ENCODE results near the gene ELMO1. TPM values are rescaled to one million over a fixed set of nuclear protein-coding genes. Genes with fewer than 3 reads are reported as not detected.

The ELMO1 gene
- polyA plus RNA-seq, 2 of the 4 experiments (the other 2 are of a cell fraction) = 2.3 to 6.1 TPM

DNA sequence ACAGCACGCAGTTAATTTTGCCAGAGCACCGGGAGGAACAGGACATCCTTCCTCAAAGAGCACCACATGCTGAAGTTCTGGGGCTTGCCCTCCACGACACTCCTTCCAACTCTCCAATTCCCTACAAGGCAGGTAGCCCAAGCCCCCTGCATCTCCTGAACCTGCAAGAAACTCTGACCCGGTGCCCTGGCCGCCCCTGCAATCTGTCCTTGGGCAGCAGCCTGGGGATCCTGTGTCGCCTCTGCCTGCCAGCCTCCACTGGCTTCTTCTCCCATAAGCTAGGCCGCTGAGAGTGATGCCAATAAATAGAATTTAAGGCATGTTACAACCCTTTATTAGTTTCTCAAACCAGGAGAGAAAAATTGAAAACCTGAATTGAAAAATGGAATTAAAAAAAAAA lies 182.8 kb downstream of the ELMO1 start (continued):
- no peak for TF ChIP-seq USF2 (IDR thresholded peaks at IDR 0.05)
- TF ChIP-seq KDM1A (IDR thresholded peaks at IDR 0.05; ENCODE audit: low read depth) = no peak

- DNase-seq (ENCODE audit: low read depth in 1 of 2, low spot score in 1 of 2) = no peak
- no peak for FAIRE-seq
- 70% methylated on average over 1 of the region's 1 CpG for WGBS (ENCODE audit: missing lambda C conversion rate)
- Histone ChIP-seq H3K4me2 (no peak overlapping the region), H3K4me1 (no peaks in the 10 kb centered on the region), H3K4me3 (no peak overlapping the region), H3K27ac (no peak overlapping the region), H3K9me3 (no peaks in the 10 kb centered on the region)
- TF ChIP-seq EHMT2 (IDR thresholded peaks at IDR 0.05; ENCODE audit: low read depth) = no peak
- TF ChIP-seq E2F6 (IDR thresholded peaks at IDR 0.05; ENCODE audit: borderline replicate concordance, low read depth) = no peak
- TF ChIP-seq HDAC2 (IDR thresholded peaks at IDR 0.05) = no peak
- TF ChIP-seq, protein P1, sequence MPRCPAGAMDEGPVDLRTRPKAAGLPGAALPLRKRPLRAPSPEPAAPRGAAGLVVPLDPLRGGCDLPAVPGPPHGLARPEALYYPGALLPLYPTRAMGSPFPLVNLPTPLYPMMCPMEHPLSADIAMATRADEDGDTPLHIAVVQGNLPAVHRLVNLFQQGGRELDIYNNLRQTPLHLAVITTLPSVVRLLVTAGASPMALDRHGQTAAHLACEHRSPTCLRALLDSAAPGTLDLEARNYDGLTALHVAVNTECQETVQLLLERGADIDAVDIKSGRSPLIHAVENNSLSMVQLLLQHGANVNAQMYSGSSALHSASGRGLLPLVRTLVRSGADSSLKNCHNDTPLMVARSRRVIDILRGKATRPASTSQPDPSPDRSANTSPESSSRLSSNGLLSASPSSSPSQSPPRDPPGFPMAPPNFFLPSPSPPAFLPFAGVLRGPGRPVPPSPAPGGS (IDR thresholded peaks at IDR 0.05) = no peak
- TF ChIP-seq HOXB5 (CRISPR knock-in tag; IDR thresholded peaks at IDR 0.05) = no peak
- no peak for TF ChIP-seq NPAS2 (CRISPR knock-in tag; IDR thresholded peaks at IDR 0.05; ENCODE audit: borderline replicate concordance)
- no peak for TF ChIP-seq MYC (IDR thresholded peaks at IDR 0.05; ENCODE audit: borderline replicate concordance, low read length)
- no peak for TF ChIP-seq POLR2AphosphoS2 (conservative IDR thresholded peaks at IDR 0.05; ENCODE audit: low read length)
- TF ChIP-seq BHLHE40 (IDR thresholded peaks at IDR 0.05; ENCODE audit: low read depth, low read length) = no peak
- TF ChIP-seq CTCF (IDR thresholded peaks at IDR 0.05) = no peak
- no peak for TF ChIP-seq CBX8 (IDR thresholded peaks at IDR 0.05)
- no peak for TF ChIP-seq USF2 (IDR thresholded peaks at IDR 0.05)
- TF ChIP-seq FOSB (CRISPR knock-in tag; IDR thresholded peaks at IDR 0.05) = no peak
- TF ChIP-seq SMC3 (IDR thresholded peaks at IDR 0.05) = no peak
- TF ChIP-seq FOXS1 (CRISPR knock-in tag; IDR thresholded peaks at IDR 0.05) = no peak
- no peak for TF ChIP-seq MAX (IDR thresholded peaks at IDR 0.05)
- TF ChIP-seq, protein P2, sequence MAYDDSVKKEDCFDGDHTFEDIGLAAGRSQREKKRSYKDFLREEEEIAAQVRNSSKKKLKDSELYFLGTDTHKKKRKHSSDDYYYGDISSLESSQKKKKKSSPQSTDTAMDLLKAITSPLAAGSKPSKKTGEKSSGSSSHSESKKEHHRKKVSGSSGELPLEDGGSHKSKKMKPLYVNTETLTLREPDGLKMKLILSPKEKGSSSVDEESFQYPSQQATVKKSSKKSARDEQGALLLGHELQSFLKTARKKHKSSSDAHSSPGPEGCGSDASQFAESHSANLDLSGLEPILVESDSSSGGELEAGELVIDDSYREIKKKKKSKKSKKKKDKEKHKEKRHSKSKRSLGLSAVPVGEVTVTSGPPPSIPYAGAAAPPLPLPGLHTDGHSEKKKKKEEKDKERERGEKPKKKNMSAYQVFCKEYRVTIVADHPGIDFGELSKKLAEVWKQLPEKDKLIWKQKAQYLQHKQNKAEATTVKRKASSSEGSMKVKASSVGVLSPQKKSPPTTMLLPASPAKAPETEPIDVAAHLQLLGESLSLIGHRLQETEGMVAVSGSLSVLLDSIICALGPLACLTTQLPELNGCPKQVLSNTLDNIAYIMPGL (CRISPR knock-in tag; IDR thresholded peaks at IDR 0.05; ENCODE audit: borderline replicate concordance) = no peak
- TF ChIP-seq SREBF2 (IDR thresholded peaks at IDR 0.05) = no peak
- TF ChIP-seq JUNB (IDR thresholded peaks at IDR 0.05) = no peak
- POLR2A ChIA-PET = no interaction called here
- no peak for ATAC-seq
- CTCF ChIA-PET = interaction anchor here (0.7 kb wide), 1 partner anchor 30 kb away, joined by 3 read pairs; no protein-coding TSS in a partner anchor
Measured at GRCh38 chr7:37265006-37265405, 183.7 kb downstream of the ELMO1 start.

Measured in A549 (cell line).